K562 (cell line): ENCODE results near the gene ZNF646. TPM values are rescaled to one million over a fixed set of nuclear protein-coding genes. Genes with fewer than 3 reads are reported as not detected.

Source experiments
- BHLHE40 ChIP-seq: IDR thresholded peaks from 2 replicates; pipeline ENCODE4 v1.6.1; 2011; ENCODE audit warnings: low read length, improper control_type of control experiment
- CREM ChIP-seq: IDR thresholded peaks from 2 replicates; pipeline ENCODE4 v1.6.1; 2014; ENCODE audit warnings: antibody characterized with exemption, low read depth
- DDX20 ChIP-seq: fragments of 450-650 bp; IDR thresholded peaks from 2 replicates; pipeline ENCODE4 v1.6.1; 2016; ENCODE audit warnings: missing genetic modification characterization, low read depth, mild to moderate bottlenecking, missing compliant biosample characterization, moderate library complexity
- E2F8 ChIP-seq: fragments of 450-650 bp; IDR thresholded peaks from 2 replicates; pipeline ENCODE4 v1.7.1; 2018; ENCODE audit warnings: mild to moderate bottlenecking, low read depth; ENCODE audit not compliant: partially characterized antibody
- EZH2 ChIP-seq: IDR thresholded peaks from 2 replicates; pipeline ENCODE4 v1.6.1; 2012; ENCODE audit warnings: low read depth, mild to moderate bottlenecking, inconsistent platforms, low read length, borderline replicate concordance
- FUS ChIP-seq: fragments of 200-400 bp; formaldehyde crosslinking; optimal IDR thresholded peaks from 2 replicates; pipeline ENCODE3; 2017; ENCODE audit warnings: low read depth, low read length
- GATA2 ChIP-seq: sonication (generic); formaldehyde crosslinking; IDR thresholded peaks from 2 replicates; pipeline ENCODE4 v1.4.0; 2020; ENCODE audit warnings: mild to moderate bottlenecking, missing genetic modification reagents
- HDAC1 ChIP-seq, 2 experiments: fragments of 450-650 bp; IDR thresholded peaks; 2 replicates each; pipeline ENCODE4 v1.6.1; 2016 to 2017; ENCODE audit warnings: inconsistent platforms in 1 of 2, mild to moderate bottlenecking in 1 of 2, moderate library complexity in 1 of 2
- HDAC2 ChIP-seq: fragments of 450-650 bp; IDR thresholded peaks from 2 replicates; pipeline ENCODE4 v1.6.1; 2016; ENCODE audit warnings: mild to moderate bottlenecking
- MTF1 ChIP-seq: fragments of 250-450 bp; sonication (Bioruptor Pico); IDR thresholded peaks from 2 replicates; pipeline ENCODE4 v1.9.0; 2021; ENCODE audit warnings: moderate library complexity, mild to moderate bottlenecking, inconsistent platforms, borderline replicate concordance
- PTRF ChIP-seq: fragments of 450-650 bp; IDR thresholded peaks from 2 replicates; pipeline ENCODE4 v1.6.1; 2016; ENCODE audit warnings: mild to moderate bottlenecking, missing genetic modification characterization, missing compliant biosample characterization
- RUNX1 ChIP-seq: sonication (generic); IDR thresholded peaks from 2 replicates; pipeline ENCODE4 v1.6.1; 2016; ENCODE audit warnings: antibody characterized with exemption, low read depth
- SMARCE1 ChIP-seq: fragments of 450-650 bp; IDR thresholded peaks from 2 replicates; pipeline ENCODE4 v1.7.1; 2016; ENCODE audit warnings: mild to moderate bottlenecking
- SP1 ChIP-seq: sonication (generic); formaldehyde crosslinking; IDR thresholded peaks from 2 replicates; pipeline ENCODE4 v1.8.1; 2022; ENCODE audit warnings: mild to moderate bottlenecking, missing genetic modification reagents
- STAT5B ChIP-seq: fragments of 250-450 bp; sonication (Bioruptor Pico); IDR thresholded peaks from 2 replicates; pipeline ENCODE4 v1.8.0; 2021; ENCODE audit warnings: mild to moderate bottlenecking, inconsistent platforms
- TRIM24 ChIP-seq, 2 experiments: fragments of 450-650 bp; IDR thresholded peaks; 2 replicates each; pipeline ENCODE4 v1.6.1; 2016
- WHSC1 ChIP-seq: IDR thresholded peaks from one replicate; pipeline ENCODE4 v1.6.1; 2012; ENCODE audit warnings: low read length, control low read depth, inconsistent platforms
- XRCC4 ChIP-seq: IDR thresholded peaks from one replicate; pipeline ENCODE4 v1.6.1; 2011; ENCODE audit not compliant: insufficient read depth, insufficient read length; ENCODE audit errors: extremely low read depth
- ZBTB12 ChIP-seq: fragments of 250-450 bp; sonication (Bioruptor Pico); IDR thresholded peaks from 2 replicates; pipeline ENCODE4 v1.4.0; 2020
- ZFP36 ChIP-seq: fragments of 150-350 bp; IDR thresholded peaks from 2 replicates; pipeline ENCODE4 v1.6.1; 2018; ENCODE audit warnings: low read length, low read depth; ENCODE audit not compliant: partially characterized antibody
- ZNF121 ChIP-seq: sonication (generic); formaldehyde crosslinking; conservative IDR thresholded peaks from 2 replicates; pipeline ENCODE4 v1.8.0; 2022; ENCODE audit warnings: missing genetic modification reagents
- polyA plus RNA-seq, 8 experiments: library from polyadenylated mRNA; depleted of rRNA in 4 of 8; stranded (reverse) in 5 of 8; unstranded in 3 of 8; fragments of >200 nt; fragmentation: Nextera tagmentation in 2 of 8; fragmentation: Illumina TruSeq in 1 of 8; extraction: Ambion mirVana in 2 of 8; extraction: Trizol in 1 of 8; gene quantifications; 2 replicates each; pipeline versions ENCODE4 v1.2.1 to v1.2.3, GENCODE V29; 2011 to 2014; ENCODE audit warnings: inconsistent platforms in 1 of 8, missing spikeins in 1 of 8
- total RNA-seq, 7 experiments: library from RNA; depleted of rRNA in 6 of 7; stranded (reverse); fragments of >200 nt in 6 of 7; fragmentation: Illumina TruSeq in 2 of 7; extraction: Trizol in 2 of 7; gene quantifications; 2 replicates each; pipeline versions ENCODE4 v1.2.1 to v1.2.3, GENCODE V29; 2011 to 2021; ENCODE audit warnings: low replicate concordance in 1 of 7

ZNF646 gene
- total and polyA plus RNA-seq, 9 of the 15 experiments (the other 6 are each of a cell fraction or from before 2014, with no cell fraction given), result 0.08 to 20.6 (median 8.0) TPM

DNA sequence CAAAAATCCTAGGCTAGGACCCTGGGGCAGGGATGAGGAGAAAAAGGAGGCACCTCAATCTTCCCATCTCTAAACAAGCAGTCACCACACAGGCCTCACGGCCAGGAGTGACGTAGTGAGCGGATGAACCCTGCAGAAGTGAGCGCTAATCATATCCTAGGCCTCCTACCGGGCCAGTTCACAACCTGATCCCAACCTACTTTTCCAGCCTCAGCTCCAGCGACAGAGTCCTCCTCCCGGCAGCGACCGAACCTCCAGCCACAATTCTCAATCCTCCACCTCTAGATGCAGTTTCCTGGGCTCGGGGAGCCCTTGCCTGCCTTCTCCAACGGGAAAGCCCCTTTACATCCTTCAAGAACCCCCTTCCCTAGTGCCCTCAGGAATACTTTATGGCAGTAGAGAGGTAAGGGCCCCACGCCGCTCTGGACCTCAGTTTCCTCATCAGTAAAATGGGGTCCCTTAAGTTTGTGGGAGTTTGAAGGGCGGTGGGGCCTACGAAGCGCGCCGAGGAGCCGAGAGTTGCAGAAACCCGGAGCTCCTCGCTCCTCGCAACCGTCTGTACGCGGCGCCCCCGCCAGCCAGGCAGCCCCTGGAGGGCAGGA is 1.6 kb upstream of the ZNF646 start (continued):
- TF ChIP-seq E2F8 (peak; percentile 43), HDAC2 (peak; percentile 69), SP1 (0 out of 2 replicates have a peak, but pooled peaks have one; percentile 1), CREM (peak; percentile 82), DDX20 (no peak), WHSC1 (no peak), GATA2 (CRISPR knock-in tag) (0 out of 2 replicates have a peak, but pooled peaks have one; percentile 15), TRIM24 (IDR thresholded peaks at IDR 0.05) (0 out of 4 replicates have a peak, but pooled peaks of 1 of the 2 experiments have one; percentile 7), ZBTB12 (CRISPR knock-in tag) (0 out of 2 replicates have a peak, but pooled peaks have one; percentile 14), RUNX1 (no peak), HDAC1 (IDR thresholded peaks at IDR 0.05) (0 out of 4 replicates have a peak, but pooled peaks of 1 of the 2 experiments have one; percentile 81), XRCC4 (no peak), ZNF121 (CRISPR knock-in tag) (no peak), FUS (no peak), PTRF (tag) (no peak), SMARCE1 (no peak), BHLHE40 (no peak), ZFP36 (peak; percentile 63), MTF1 (CRISPR knock-in tag) (no peak), STAT5B (CRISPR knock-in tag) (no peak), EZH2 (no peak)
